Ascending aorta (tissue), 2 donors: ENCODE measurements around the gene FAM219A. TPM values are rescaled to one million over a fixed set of nuclear protein-coding genes. Genes with fewer than 3 reads are reported as not detected.
A peak's percentile ranks its signal among the peaks of the same experiment; 100 is the strongest.

Experiments used
- DNase-seq, 2 donors: peaks; one replicate each; pipeline ENCODE4 v3.0.0-alpha.2; 2019; ENCODE audit warnings: low spot score in 2 of 2
- H3K27ac ChIP-seq, 2 donors: fragments of 200-600 bp; sonication (generic); one replicate each; pipeline ENCODE4 v1.5.1; 2016 to 2017; ENCODE audit warnings: mild to moderate bottlenecking in 1 of 2
- H3K27me3 ChIP-seq: fragments of 200-600 bp; sonication (generic); one replicate; pipeline ENCODE4 v1.5.1; 2017
- H3K36me3 ChIP-seq, 2 donors: fragments of 200-600 bp; sonication (generic); one replicate each; pipeline ENCODE4 v1.5.1; 2016
- H3K4me1 ChIP-seq, 2 donors: fragments of 200-600 bp; sonication (generic); one replicate each; pipeline ENCODE4 v1.5.1; 2016 to 2017; ENCODE audit warnings: mild to moderate bottlenecking in 1 of 2
- H3K4me3 ChIP-seq, 2 donors: fragments of 200-600 bp; sonication (generic); one replicate each; pipeline ENCODE4 v1.5.1; 2016 to 2017; ENCODE audit warnings: mild to moderate bottlenecking in 1 of 2
- H3K9me3 ChIP-seq, 2 donors: fragments of 200-600 bp; sonication (generic); one replicate each; pipeline ENCODE4 v1.5.1; 2016
- CTCF ChIP-seq, 3 experiments: fragments of 200-600 bp in 2 of 3; fragments of 450-650 bp in 1 of 3; sonication (generic) in 2 of 3; IDR thresholded peaks; one replicate each; pipeline ENCODE4 v1.5.1; 2016 to 2019; ENCODE audit warnings: antibody characterized with exemption in 3 of 3, mild to moderate bottlenecking in 1 of 3, moderate library complexity in 1 of 3
- intact Hi-C: fragments of 100-400 bp; cut with DNase I; formaldehyde crosslinking; loops from one replicate; pipeline ENCODE4 v1.15.1; 2023
- total RNA-seq: library from RNA; depleted of rRNA; stranded (reverse); fragments of >200 nt; gene quantifications from one replicate; pipeline ENCODE4 v1.1.0, GENCODE V29; 2016

FAM219A gene
- total RNA-seq, 1 donor from 2014 or later, result 26.8 TPM

- Histone ChIP-seq H3K4me3 (no peak overlapping the region), H3K4me1 (peaks cover 11 to 17% of the 10 kb centered on the region in 2 donors), H3K9me3 (no peaks in the 10 kb centered on the region), H3K27me3 (no peaks in the 10 kb centered on the region), H3K27ac (no peak overlapping the region), H3K36me3 (no peaks in the 10 kb centered on the region)
- no peak for TF ChIP-seq CTCF (IDR thresholded peaks at IDR 0.05)
- intact Hi-C loops, result loop anchor here (5.0 to 10.0 kb wide), 2 partner anchors 89 to 169 kb away; no protein-coding TSS in a partner anchor
- DNase-seq, result no peak
These were observed 45.0 kb upstream of the FAM219A start for GRCh38 chr9:34503406-34503805.

GRCh38 chr9:34502891-34503290 lies 44.5 kb upstream of the FAM219A start:
- Histone ChIP-seq H3K27ac (no peak overlapping the region), H3K9me3 (no peaks in the 10 kb centered on the region), H3K4me3 (no peak overlapping the region), H3K36me3 (no peaks in the 10 kb centered on the region), H3K27me3 (no peaks in the 10 kb centered on the region), H3K4me1 (peaks cover 11 to 17% of the 10 kb centered on the region in 2 donors)
- intact Hi-C loops, result loop anchor here (5.0 to 10.0 kb wide), 2 partner anchors 89 to 168 kb away; no protein-coding TSS in a partner anchor
- DNase-seq, result no peak
- TF ChIP-seq CTCF (IDR thresholded peaks at IDR 0.05), result no peak

GRCh38 chr9:34502471-34502870 lies 44.1 kb upstream of the FAM219A start:
- intact Hi-C loops, result loop anchor here (5.0 to 10.0 kb wide), 2 partner anchors 90 to 168 kb away; no protein-coding TSS in a partner anchor
- Histone ChIP-seq H3K9me3 (no peaks in the 10 kb centered on the region), H3K27me3 (no peaks in the 10 kb centered on the region), H3K27ac (no peak overlapping the region), H3K36me3 (no peaks in the 10 kb centered on the region), H3K4me1 (peaks cover 11 to 17% of the 10 kb centered on the region in 2 donors), H3K4me3 (no peak overlapping the region)
- TF ChIP-seq CTCF (IDR thresholded peaks at IDR 0.05), result no peak
- no peak for DNase-seq

- no peak overlapping the region for H3K27ac ChIP-seq
- H3K9me3 ChIP-seq, result no peaks in the 10 kb centered on the region
- intact Hi-C loops, result loop anchor here (1.0 to 10.0 kb wide), 3 partner anchors 65 to 167 kb away; no protein-coding TSS in a partner anchor
- no peaks in the 10 kb centered on the region for H3K36me3 ChIP-seq
- peak in 1 of 2 donors; percentile 69 for DNase-seq
- no peak for TF ChIP-seq CTCF (IDR thresholded peaks at IDR 0.05)
- no peak overlapping the region for H3K4me3 ChIP-seq
- no peaks in the 10 kb centered on the region for H3K27me3 ChIP-seq
- peaks cover 11 to 17% of the 10 kb centered on the region in 2 donors for H3K4me1 ChIP-seq
These were observed 43.6 kb upstream of the FAM219A start for GRCh38 chr9:34501889-34502425.

- H3K4me3 ChIP-seq, result no peak overlapping the region
- H3K27ac ChIP-seq, result no peak overlapping the region
- no peaks in the 10 kb centered on the region for H3K9me3 ChIP-seq
- DNase-seq, result no peak
- peaks cover 11 to 17% of the 10 kb centered on the region in 2 donors for H3K4me1 ChIP-seq
- H3K36me3 ChIP-seq, result no peaks in the 10 kb centered on the region
- H3K27me3 ChIP-seq, result no peaks in the 10 kb centered on the region
- no peak for TF ChIP-seq CTCF (IDR thresholded peaks at IDR 0.05)
- intact Hi-C loops, result loop anchor here (1.0 to 10.0 kb wide), 3 partner anchors 64 to 167 kb away; no protein-coding TSS in a partner anchor
These were observed 43.0 kb upstream of the FAM219A start for GRCh38 chr9:34501372-34501771.
